Measurements from ENCODE around the gene IL17REL. TPM values are rescaled to one million over a fixed set of nuclear protein-coding genes. Genes with fewer than 3 reads are reported as not detected.

Gene IL17REL
- total and polyA plus RNA-seq, 2 of the 13 experiments (the other 11 are each of a cell fraction or from before 2014, with no cell fraction given), result not detected

DNA sequence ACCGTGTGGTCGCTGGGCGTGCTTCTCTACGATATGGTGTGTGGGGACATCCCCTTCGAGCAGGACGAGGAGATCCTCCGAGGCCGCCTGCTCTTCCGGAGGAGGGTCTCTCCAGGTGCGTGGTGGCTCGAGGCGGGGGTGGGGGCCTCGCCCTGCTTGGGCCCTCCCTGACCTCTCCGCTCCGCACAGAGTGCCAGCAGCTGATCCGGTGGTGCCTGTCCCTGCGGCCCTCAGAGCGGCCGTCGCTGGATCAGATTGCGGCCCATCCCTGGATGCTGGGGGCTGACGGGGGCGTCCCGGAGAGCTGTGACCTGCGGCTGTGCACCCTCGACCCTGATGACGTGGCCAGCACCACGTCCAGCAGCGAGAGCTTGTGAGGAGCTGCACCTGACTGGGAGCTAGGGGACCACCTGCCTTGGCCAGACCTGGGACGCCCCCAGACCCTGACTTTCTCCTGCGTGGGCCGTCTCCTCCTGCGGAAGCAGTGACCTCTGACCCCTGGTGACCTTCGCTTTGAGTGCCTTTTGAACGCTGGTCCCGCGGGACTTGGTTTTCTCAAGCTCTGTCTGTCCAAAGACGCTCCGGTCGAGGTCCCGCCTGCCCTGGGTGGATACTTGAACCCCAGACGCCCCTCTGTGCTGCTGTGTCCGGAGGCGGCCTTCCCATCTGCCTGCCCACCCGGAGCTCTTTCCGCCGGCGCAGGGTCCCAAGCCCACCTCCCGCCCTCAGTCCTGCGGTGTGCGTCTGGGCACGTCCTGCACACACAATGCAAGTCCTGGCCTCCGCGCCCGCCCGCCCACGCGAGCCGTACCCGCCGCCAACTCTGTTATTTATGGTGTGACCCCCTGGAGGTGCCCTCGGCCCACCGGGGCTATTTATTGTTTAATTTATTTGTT is 49.6 kb downstream of the IL17REL start (continued):
- TF ChIP-seq PAF1 (CRISPR knock-in tag; IDR thresholded peaks at IDR 0.05), result no peak
- TF ChIP-seq SSRP1 (CRISPR knock-in tag; IDR thresholded peaks at IDR 0.05), result 0 out of 2 replicates have a peak, but pooled peaks have one; percentile 25
- TF ChIP-seq ZNF12 (CRISPR knock-in tag; IDR thresholded peaks at IDR 0.05), result no peak
- no peak; the same call in 1 of the 2 replicates for TF ChIP-seq TBX2 (CRISPR knock-in tag; IDR thresholded peaks at IDR 0.05; ENCODE audit: borderline replicate concordance)
- TF ChIP-seq KDM5B (CRISPR knock-in tag; IDR thresholded peaks at IDR 0.05; ENCODE audit: borderline replicate concordance), result peak; percentile 69; the same call in 1 of the 2 replicates
- no peak for TF ChIP-seq MAZ (IDR thresholded peaks at IDR 0.05; ENCODE audit: borderline replicate concordance, low read depth, low read length)
- 0 out of 2 replicates have a peak, but pooled peaks have one; percentile 22 for TF ChIP-seq MAZ (CRISPR knock-in tag; IDR thresholded peaks at IDR 0.05; ENCODE audit: low read depth)
- 0 out of 2 replicates have a peak, but pooled peaks have one; percentile 23 for TF ChIP-seq REPIN1 (CRISPR knock-in tag; IDR thresholded peaks at IDR 0.05; ENCODE audit: borderline replicate concordance, low read depth)
- no peak for TF ChIP-seq ARID2 (CRISPR knock-in tag; IDR thresholded peaks at IDR 0.05; ENCODE audit: borderline replicate concordance)
- TF ChIP-seq ZNF362 (CRISPR knock-in tag; IDR thresholded peaks at IDR 0.05; ENCODE audit: borderline replicate concordance), result 0 out of 2 replicates have a peak, but pooled peaks have one; percentile 15
- TF ChIP-seq ZHX2 (IDR thresholded peaks at IDR 0.05; ENCODE audit: low read depth), result no peak
- no peak for TF ChIP-seq ZHX2 (CRISPR knock-in tag; IDR thresholded peaks at IDR 0.05; ENCODE audit: borderline replicate concordance)
- TF ChIP-seq ZNF598 (CRISPR knock-in tag; IDR thresholded peaks at IDR 0.05; ENCODE audit: borderline replicate concordance), result no peak
- TF ChIP-seq MAX (IDR thresholded peaks at IDR 0.05), result no peak; the same call in 1 of the 2 replicates
- no peak for TF ChIP-seq RNF2 (conservative IDR thresholded peaks at IDR 0.05; ENCODE audit: low read depth)
- no peak for TF ChIP-seq ETV6 (CRISPR knock-in tag; conservative IDR thresholded peaks at IDR 0.05)
- peak; percentile 34; the same call in 1 of the 2 replicates for TF ChIP-seq MTA1 (CRISPR knock-in tag; IDR thresholded peaks at IDR 0.05; ENCODE audit: borderline replicate concordance)
- no peak for TF ChIP-seq FOSL2 (CRISPR knock-in tag; IDR thresholded peaks at IDR 0.05)
- TF ChIP-seq PRPF4 (IDR thresholded peaks at IDR 0.05; ENCODE audit: low read depth, low read length, poor library complexity, severe bottlenecking), result no peak
- TF ChIP-seq MAFF (IDR thresholded peaks at IDR 0.05; ENCODE audit: low read depth, low read length), result no peak

All from HepG2 (cell line).